Fibroblast of gingiva (primary cell): ENCODE results near the gene HDAC3.

ENCODE experiments used
- DNase-seq: peaks from one replicate; pipeline ENCODE4 v3.0.0-alpha.2; 2011; ENCODE audit warnings: low read depth

HDAC3 gene

GRCh38 chr5:141657937-141658545 lies 21.4 kb upstream of the HDAC3 start:
- peak; percentile 77 for DNase-seq

GRCh38 chr5:141657404-141657803 lies 20.8 kb upstream of the HDAC3 start:
- DNase-seq, result no peak

GRCh38 chr5:141656396-141656795 lies 19.7 kb upstream of the HDAC3 start:
- DNase-seq, result no peak

GRCh38 chr5:141655020-141655419 lies 18.4 kb upstream of the HDAC3 start:
- no peak for DNase-seq

GRCh38 chr5:141654298-141654697 lies 17.6 kb upstream of the HDAC3 start:
- peak; percentile 27 for DNase-seq

GRCh38 chr5:141651728-141652105 lies 15.1 kb upstream of the HDAC3 start:
- DNase-seq, result no peak

GRCh38 chr5:141650851-141651727 lies 14.4 kb upstream of the HDAC3 start, which contains the start of gene FCHSD1:
TSS of gene FCHSD1 (minus strand) at chr5:141651418. CDS start at chr5:141651368, 50 bp downstream.
- peak; percentile 77 for DNase-seq

GRCh38 chr5:141649972-141650371 lies 13.3 kb upstream of the HDAC3 start:
- no peak for DNase-seq

- no peak for DNase-seq
These were observed 12.5 kb upstream of the HDAC3 start for GRCh38 chr5:141649056-141649688.

- DNase-seq, result no peak
These were observed 11.2 kb upstream of the HDAC3 start for GRCh38 chr5:141647851-141648250.

GRCh38 chr5:141647242-141647641 lies 10.6 kb upstream of the HDAC3 start:
- no peak for DNase-seq

- no peak for DNase-seq
These were observed 9.4 kb upstream of the HDAC3 start for GRCh38 chr5:141646026-141646425.

GRCh38 chr5:141641634-141642267 lies 5.1 kb upstream of the HDAC3 start:
- DNase-seq, result peak; percentile 14

GRCh38 chr5:141640698-141641097 lies 4.0 kb upstream of the HDAC3 start:
- DNase-seq, result no peak

- DNase-seq, result no peak
These were observed 3.4 kb upstream of the HDAC3 start for GRCh38 chr5:141640051-141640415.

- DNase-seq, result no peak
These were observed 2.9 kb upstream of the HDAC3 start for GRCh38 chr5:141639357-141640050.

- no peak for DNase-seq
These were observed 2.1 kb upstream of the HDAC3 start for GRCh38 chr5:141638771-141639170.

- peak; percentile 40 for DNase-seq
These were observed 1.2 kb upstream of the HDAC3 start for GRCh38 chr5:141637767-141638419.

- no peak for DNase-seq
These were observed 596 bp upstream of the HDAC3 start for GRCh38 chr5:141637123-141637766.

- DNase-seq, result no peak
These were observed 590 bp downstream of the HDAC3 start for GRCh38 chr5:141636106-141636412.

GRCh38 chr5:141635646-141636045 lies 1.0 kb downstream of the HDAC3 start:
- no peak for DNase-seq
